ENCODE data around the gene MARCHF3. TPM values are rescaled to one million over a fixed set of nuclear protein-coding genes. Genes with fewer than 3 reads are reported as not detected.

Gene MARCHF3
- total RNA-seq, 1 donor from 2014 or later: 3.1 TPM

- DNase-seq (ENCODE audit: low read depth, low spot score): no peak
- Mint-ChIP-seq H3K4me1 (no peaks in the 10 kb centered on the region), H3K36me3 (ENCODE audit: low read depth) (no peaks in the 10 kb centered on the region), H3K9me3 (no peaks in the 10 kb centered on the region), H3K27ac (ENCODE audit: unreplicated experiment) (no peak overlapping the region), H3K27me3 (ENCODE audit: low read depth) (peaks cover 2% of the 10 kb centered on the region), H3K4me3 (no peak overlapping the region)
- no peak for TF ChIP-seq CTCF (conservative IDR thresholded peaks at IDR 0.05)
Observed at GRCh38 chr5:127041571-127041970, 11.2 kb upstream of the MARCHF3 start.

GRCh38 chr5:127040796-127041520 lies 10.6 kb upstream of the MARCHF3 start:
- Mint-ChIP-seq H3K9me3 (no peaks in the 10 kb centered on the region), H3K4me1 (no peaks in the 10 kb centered on the region), H3K27ac (ENCODE audit: unreplicated experiment) (no peak overlapping the region), H3K36me3 (ENCODE audit: low read depth) (no peaks in the 10 kb centered on the region), H3K27me3 (ENCODE audit: low read depth) (peaks cover 2% of the 10 kb centered on the region), H3K4me3 (no peak overlapping the region)
- no peak for DNase-seq (ENCODE audit: low read depth, low spot score)
- TF ChIP-seq CTCF (conservative IDR thresholded peaks at IDR 0.05): no peak

- Mint-ChIP-seq H3K4me1 (no peaks in the 10 kb centered on the region), H3K9me3 (no peaks in the 10 kb centered on the region), H3K36me3 (ENCODE audit: low read depth) (no peaks in the 10 kb centered on the region), H3K4me3 (no peak overlapping the region), H3K27ac (ENCODE audit: unreplicated experiment) (no peak overlapping the region), H3K27me3 (ENCODE audit: low read depth) (peaks cover 11% of the 10 kb centered on the region)
- no peak for TF ChIP-seq CTCF (conservative IDR thresholded peaks at IDR 0.05)
- DNase-seq (ENCODE audit: low read depth, low spot score): no peak
Observed at GRCh38 chr5:127038550-127038949, 8.2 kb upstream of the MARCHF3 start.

- Mint-ChIP-seq H3K4me3 (peak overlapping the region; percentile 92), H3K27ac (ENCODE audit: unreplicated experiment) (no peak overlapping the region), H3K9me3 (no peaks in the 10 kb centered on the region), H3K36me3 (ENCODE audit: low read depth) (no peaks in the 10 kb centered on the region), H3K27me3 (ENCODE audit: low read depth) (peaks cover 40% of the 10 kb centered on the region), H3K4me1 (peaks cover 9% of the 10 kb centered on the region)
- no peak for DNase-seq (ENCODE audit: low read depth, low spot score)
- TF ChIP-seq CTCF (conservative IDR thresholded peaks at IDR 0.05): no peak
Observed at GRCh38 chr5:127031863-127032232, 1.5 kb upstream of the MARCHF3 start.

- Mint-ChIP-seq H3K4me1 (peaks cover 12% of the 10 kb centered on the region), H3K9me3 (no peaks in the 10 kb centered on the region), H3K27me3 (ENCODE audit: low read depth) (peaks cover 40% of the 10 kb centered on the region), H3K36me3 (ENCODE audit: low read depth) (no peaks in the 10 kb centered on the region), H3K4me3 (peak overlapping the region; percentile 92), H3K27ac (ENCODE audit: unreplicated experiment) (no peak overlapping the region)
- no peak for TF ChIP-seq CTCF (conservative IDR thresholded peaks at IDR 0.05)
- no peak for DNase-seq (ENCODE audit: low read depth, low spot score)
Observed at GRCh38 chr5:127031147-127031862, 947 bp upstream of the MARCHF3 start.
